Nasal cavity respiratory epithelium epithelial cell of viscerocranial mucosa (primary cell): ENCODE measurements around the gene PSME1. TPM values are rescaled to one million over a fixed set of nuclear protein-coding genes. Genes with fewer than 3 reads are reported as not detected.

Experiments
- total RNA-seq: library from RNA; depleted of rRNA; stranded (reverse); fragments of >200 nt; gene quantifications from 2 replicates; pipeline ENCODE4 v1.2.3, GENCODE V29; 2014

Gene PSME1
- 87.5 and 111 TPM in 2 replicates for total RNA-seq

DNA sequence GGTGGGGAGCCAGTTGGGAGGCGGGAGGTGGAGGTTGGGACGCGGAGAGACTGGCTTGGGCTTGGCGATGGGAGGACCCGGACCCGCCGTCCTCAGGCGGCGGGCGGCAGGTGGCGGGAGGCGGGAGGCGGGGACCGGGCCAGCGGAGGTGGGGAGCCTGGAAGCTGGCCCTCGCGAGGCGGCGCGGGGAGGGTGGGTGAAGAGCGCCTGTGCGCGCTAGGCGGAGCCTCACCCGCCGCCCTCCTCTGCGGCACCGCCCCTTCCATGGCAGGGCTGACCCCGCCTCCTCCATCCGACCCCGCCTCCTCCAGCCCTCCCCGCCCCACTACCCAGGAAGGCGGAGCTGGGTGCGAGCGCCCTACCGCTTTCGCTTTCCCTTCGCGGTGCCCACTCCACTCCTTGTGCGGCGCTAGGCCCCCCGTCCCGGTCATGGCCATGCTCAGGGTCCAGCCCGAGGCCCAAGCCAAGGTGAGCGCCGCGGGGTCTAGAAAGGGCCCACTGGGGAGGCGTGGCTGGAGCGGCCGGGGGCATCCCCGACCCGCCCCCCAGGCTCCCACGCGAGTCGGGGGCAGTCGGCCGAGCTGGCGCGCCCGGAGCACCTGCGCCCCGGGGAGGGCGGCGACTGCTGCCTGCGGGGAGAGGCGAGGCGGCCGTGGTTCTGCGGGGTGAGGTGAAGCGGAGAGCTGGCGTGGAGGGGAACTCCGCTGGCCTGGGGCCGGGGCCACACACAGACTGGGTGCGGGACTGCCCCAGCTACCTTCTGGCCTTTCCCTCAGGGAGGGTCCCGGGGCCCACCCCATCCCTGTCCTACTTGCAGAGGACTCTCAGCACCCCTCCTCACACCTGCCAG is at the start of gene PSME1:
Gene PSME1 (plus strand): TSS at position 361 of the 850 bp plus-strand sequence. CDS start 69 bp downstream, at position 430.

GRCh38 chr14:24093901-24094840 is 41.8 kb upstream of the PSME1 start, which contains the start of gene PCK2:
PCK2 (plus strand) TSS chr14:24094311; CDS start chr14:24094406, 95 bp downstream.

GRCh38 chr14:24114532-24115421 is 21.2 kb upstream of the PSME1 start, which contains the start of the genes DCAF11 and NRL:
DCAF11 (plus strand) TSS chr14:24114777; CDS start chr14:24115595, 818 bp downstream.
NRL (minus strand) TSS chr14:24114949; CDS start chr14:24082848, 32,101 bp downstream.

GRCh38 chr14:24130380-24130716 is 5.6 kb upstream of the PSME1 start, which contains the start of gene FITM1:
FITM1 (plus strand) TSS chr14:24130659; CDS start chr14:24131564, 905 bp downstream.

GRCh38 chr14:24141097-24141880 is 5.3 kb downstream of the PSME1 start, which contains the start of gene EMC9:
EMC9 (minus strand) TSS chr14:24141591; CDS start chr14:24141304, 287 bp downstream.

DNA sequence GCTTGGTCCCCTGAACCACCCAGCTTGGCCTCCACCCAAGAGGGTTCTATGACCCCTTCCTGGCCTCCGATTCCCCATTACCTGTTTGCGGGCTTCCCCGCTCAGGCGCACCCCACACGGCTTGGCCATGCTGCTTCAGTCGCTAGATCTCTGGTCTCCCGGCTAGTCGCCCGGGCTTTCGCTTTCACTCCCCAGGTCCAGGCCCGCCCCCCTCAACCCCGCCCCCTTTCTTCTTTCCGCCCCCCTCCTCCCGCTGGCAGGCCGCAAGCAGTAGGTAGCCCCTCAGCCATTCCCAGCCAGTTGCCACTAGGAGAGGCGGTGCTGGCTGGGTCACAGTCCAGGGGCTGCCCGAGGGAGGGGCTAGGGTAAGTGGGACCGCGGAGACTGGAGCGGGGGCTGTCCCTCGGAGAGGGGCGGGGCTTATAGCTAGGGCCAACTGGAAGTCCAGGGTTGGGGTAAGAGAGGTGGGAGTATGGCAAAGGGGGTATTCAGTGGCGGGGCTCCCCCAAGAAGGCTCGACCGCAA is 10.5 kb downstream of the PSME1 start, which contains the start of gene PSME2:
Gene PSME2 (minus strand): TSS at position 158 of the 525 bp plus-strand sequence. CDS start 29 bp downstream, at position 129.

GRCh38 chr14:24146978-24147760 is 11.2 kb downstream of the PSME1 start, which contains the start of gene RNF31:
RNF31 (plus strand) TSS chr14:24147498; CDS start chr14:24147699, 201 bp downstream.

DNA sequence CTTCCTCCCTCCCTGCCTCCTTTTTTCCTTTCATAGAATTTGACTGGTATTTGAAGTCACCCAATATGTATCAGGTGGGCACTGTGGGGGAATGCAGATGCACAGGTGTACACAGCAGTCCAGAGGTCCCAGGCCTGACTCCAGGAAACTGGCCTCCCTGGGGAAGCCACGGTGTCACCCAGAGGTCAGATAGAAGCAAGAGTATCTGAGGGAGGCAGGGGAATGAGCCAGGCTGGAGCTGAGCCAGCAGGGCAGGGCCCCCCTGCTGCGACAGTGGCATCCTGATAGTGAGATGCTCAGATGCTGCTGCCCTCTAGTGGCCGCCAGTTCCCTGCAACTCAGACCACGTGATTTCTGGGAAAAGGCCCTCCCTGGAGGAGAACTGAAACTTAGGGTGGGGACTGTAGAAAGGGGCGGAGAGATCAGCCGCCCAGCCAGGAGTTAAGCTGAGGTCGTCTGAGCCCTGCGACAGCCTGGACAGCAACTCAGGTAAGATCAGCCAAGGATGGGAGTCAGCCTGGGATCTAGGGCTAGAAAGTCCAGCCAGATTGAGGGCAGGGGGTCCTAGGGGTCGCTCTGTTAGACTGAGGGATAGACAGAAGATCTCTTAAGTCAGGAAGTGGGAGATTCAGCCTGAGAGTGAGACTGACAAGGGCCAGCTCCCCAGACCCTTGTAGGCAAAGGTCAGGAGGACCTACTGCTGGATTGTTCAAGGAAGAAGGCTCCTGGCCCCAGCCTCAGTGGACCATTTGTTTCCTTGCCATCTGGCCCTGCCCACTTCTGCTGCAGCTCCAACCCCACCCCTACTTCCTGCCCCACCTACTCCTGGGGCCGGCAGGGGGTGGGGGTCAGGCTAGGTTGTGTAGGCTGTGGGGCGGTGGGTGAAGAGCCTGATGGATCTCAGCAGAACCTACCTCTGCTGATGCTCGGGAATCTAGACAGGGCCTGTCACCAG is 25.1 kb downstream of the PSME1 start, which contains the start of gene IRF9:
Gene IRF9 (plus strand): TSS at position 416 of the 955 bp plus-strand sequence. CDS start 880 bp downstream, outside the sequence.

GRCh38 chr14:24171422-24172260 is 35.6 kb downstream of the PSME1 start, which contains the start of gene REC8:
REC8 (plus strand) TSS chr14:24172080; CDS start chr14:24172553, 473 bp downstream.

Other genes starting within 250 kb of the PSME1 start
- gene DHRS4, start 182.4 kb upstream of the PSME1 start, total RNA-seq: 35.2 and 37.6 TPM in 2 replicates
- 13.7 and 16.7 TPM in 2 replicates for gene DHRS4L2, start 147.3 kb upstream of the PSME1 start, total RNA-seq
- 0.34 and 0.50 TPM in 2 replicates for gene CARMIL3, start 84.2 kb upstream of the PSME1 start, total RNA-seq
- not detected in 2 replicates for gene CPNE6, start 64.6 kb upstream of the PSME1 start, total RNA-seq
- 137 and 156 TPM in 2 replicates for gene PCK2, start 41.9 kb upstream of the PSME1 start, total RNA-seq
- 71.3 and 93.3 TPM in 2 replicates for gene DCAF11, start 21.4 kb upstream of the PSME1 start, total RNA-seq
- gene NRL, start 21.2 kb upstream of the PSME1 start, total RNA-seq: 1.1 and 1.7 TPM in 2 replicates
- 0.28 and 0.34 TPM in 2 replicates for gene FITM1, start 5.5 kb upstream of the PSME1 start, total RNA-seq
- 9.5 and 15.7 TPM in 2 replicates for gene EMC9, start 5.4 kb downstream of the PSME1 start, total RNA-seq
- 39.0 and 51.0 TPM in 2 replicates for gene PSME2, start 10.4 kb downstream of the PSME1 start, total RNA-seq
- 33.7 and 37.6 TPM in 2 replicates for gene RNF31, start 11.3 kb downstream of the PSME1 start, total RNA-seq
- 36.1 and 47.5 TPM in 2 replicates for gene IRF9, start 25.1 kb downstream of the PSME1 start, total RNA-seq
- 1.4 and 1.9 TPM in 2 replicates for gene REC8, start 35.9 kb downstream of the PSME1 start, total RNA-seq
- gene IPO4, start 52.6 kb downstream of the PSME1 start, total RNA-seq: 51.8 and 54.3 TPM in 2 replicates
- 54.3 and 65.7 TPM in 2 replicates for gene TM9SF1, start 59.2 kb downstream of the PSME1 start, total RNA-seq
- gene TSSK4, start 69.5 kb downstream of the PSME1 start, total RNA-seq: 0.07 TPM in 1 of 2 replicates, not detected in the other
- gene CHMP4A, start 77.3 kb downstream of the PSME1 start, total RNA-seq: 48.9 and 52.4 TPM in 2 replicates
- gene MDP1, start 79.9 kb downstream of the PSME1 start, total RNA-seq: 4.6 and 12.3 TPM in 2 replicates
- 127 and 135 TPM in 2 replicates for gene NEDD8, start 96.2 kb downstream of the PSME1 start, total RNA-seq
- gene GMPR2, start 96.7 kb downstream of the PSME1 start, total RNA-seq: 72.0 and 80.0 TPM in 2 replicates
- gene TINF2, start 106.4 kb downstream of the PSME1 start, total RNA-seq: 57.8 and 143 TPM in 2 replicates
- 87.8 and 123 TPM in 2 replicates for gene TGM1, start 127.0 kb downstream of the PSME1 start, total RNA-seq
- gene RABGGTA, start 135.4 kb downstream of the PSME1 start, total RNA-seq: 46.8 and 54.6 TPM in 2 replicates
- 19.8 and 27.9 TPM in 2 replicates for gene DHRS1, start 163.6 kb downstream of the PSME1 start, total RNA-seq
- gene NOP9, start 163.7 kb downstream of the PSME1 start, total RNA-seq: 34.2 and 36.0 TPM in 2 replicates
- gene CIDEB, start 171.8 kb downstream of the PSME1 start, total RNA-seq: 1.0 and 2.8 TPM in 2 replicates
- gene LTB4R2, start 173.9 kb downstream of the PSME1 start, total RNA-seq: 9.6 and 39.9 TPM in 2 replicates
- 5.5 and 20.0 TPM in 2 replicates for gene LTB4R, start 175.3 kb downstream of the PSME1 start, total RNA-seq
- 0.85 and 1.0 TPM in 2 replicates for gene ADCY4, start 198.9 kb downstream of the PSME1 start, total RNA-seq
- gene RIPK3, start 203.8 kb downstream of the PSME1 start, total RNA-seq: 1.4 and 4.6 TPM in 2 replicates
- gene NFATC4, start 232.0 kb downstream of the PSME1 start, total RNA-seq: 3.4 and 9.5 TPM in 2 replicates